GM10248 (cell line): ENCODE measurements around the gene ZNF783.

Source experiments
- CTCF ChIA-PET: fragments of 300-600 bp; sonication (Branson Sonifier 250); formaldehyde crosslinking; extraction: SDS; loops from one replicate; lab custom pipeline; 2021; ENCODE audit warnings: antibody characterized with exemption; lab: Yijun Ruan, JAX
- POLR2A ChIA-PET: fragments of 350-650 bp; sonication (Branson Sonifier 250); formaldehyde crosslinking; extraction: SDS; loops from one replicate; lab custom pipeline; 2020; ENCODE audit warnings: antibody characterized with exemption; lab: Yijun Ruan, JAX
- DNase-seq: peaks from one replicate; pipeline ENCODE4 v3.0.0; 2012; ENCODE audit errors: extremely low spot score
- TF ChIP-seq, protein P1 (sequence below): IDR thresholded peaks from 2 replicates; pipeline ENCODE4 v1.5.1; 2012; ENCODE audit warnings: mild to moderate bottlenecking, low read depth; ENCODE audit errors: extremely low read depth, missing control alignments, control extremely low read depth

The ZNF783 gene

DNA sequence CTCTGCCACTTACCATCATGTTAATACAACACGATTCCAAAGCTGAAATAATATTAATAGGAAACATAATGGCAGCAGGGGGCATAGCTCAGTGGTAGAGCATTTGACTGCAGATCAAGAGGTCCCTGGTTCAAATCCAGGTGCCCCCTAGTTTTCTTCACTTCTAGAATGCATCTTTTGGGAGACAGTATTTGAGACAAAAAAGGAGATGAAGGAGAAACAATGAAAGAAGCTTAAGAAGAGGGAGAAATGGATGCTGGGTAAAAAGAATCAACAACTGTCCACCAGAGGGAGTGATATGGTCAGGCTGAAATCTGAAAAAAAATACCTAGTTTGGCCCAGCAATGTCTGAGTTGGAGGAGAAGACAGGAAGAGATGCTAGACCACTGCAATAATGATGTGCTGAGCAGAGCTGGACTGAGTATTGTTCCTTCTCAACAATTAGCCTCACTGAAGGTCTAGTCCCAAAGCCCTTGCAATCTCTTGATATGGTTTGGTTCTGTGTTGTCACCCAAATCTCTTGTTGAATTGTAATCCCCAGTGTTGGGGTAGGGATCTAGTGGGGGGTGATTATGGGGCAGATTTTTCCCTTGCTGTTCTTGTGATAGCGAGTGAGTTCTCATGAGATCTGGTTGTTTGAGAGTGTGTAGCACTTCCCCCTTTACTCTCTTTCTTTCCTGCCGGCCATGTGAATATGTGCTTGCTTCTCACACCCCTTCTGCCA, 48.3 kb downstream of the ZNF783 start:
- POLR2A ChIA-PET = no interaction called here
- peak; percentile 51 for DNase-seq
- CTCF ChIA-PET = interaction anchor here (0.8 to 2.3 kb wide), 12 partner anchors 10 to 316 kb away, joined by 3 to 17 read pairs (median 4); no protein-coding TSS in a partner anchor
- TF ChIP-seq, protein P1, sequence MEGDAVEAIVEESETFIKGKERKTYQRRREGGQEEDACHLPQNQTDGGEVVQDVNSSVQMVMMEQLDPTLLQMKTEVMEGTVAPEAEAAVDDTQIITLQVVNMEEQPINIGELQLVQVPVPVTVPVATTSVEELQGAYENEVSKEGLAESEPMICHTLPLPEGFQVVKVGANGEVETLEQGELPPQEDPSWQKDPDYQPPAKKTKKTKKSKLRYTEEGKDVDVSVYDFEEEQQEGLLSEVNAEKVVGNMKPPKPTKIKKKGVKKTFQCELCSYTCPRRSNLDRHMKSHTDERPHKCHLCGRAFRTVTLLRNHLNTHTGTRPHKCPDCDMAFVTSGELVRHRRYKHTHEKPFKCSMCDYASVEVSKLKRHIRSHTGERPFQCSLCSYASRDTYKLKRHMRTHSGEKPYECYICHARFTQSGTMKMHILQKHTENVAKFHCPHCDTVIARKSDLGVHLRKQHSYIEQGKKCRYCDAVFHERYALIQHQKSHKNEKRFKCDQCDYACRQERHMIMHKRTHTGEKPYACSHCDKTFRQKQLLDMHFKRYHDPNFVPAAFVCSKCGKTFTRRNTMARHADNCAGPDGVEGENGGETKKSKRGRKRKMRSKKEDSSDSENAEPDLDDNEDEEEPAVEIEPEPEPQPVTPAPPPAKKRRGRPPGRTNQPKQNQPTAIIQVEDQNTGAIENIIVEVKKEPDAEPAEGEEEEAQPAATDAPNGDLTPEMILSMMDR = peak; percentile 31

DNA sequence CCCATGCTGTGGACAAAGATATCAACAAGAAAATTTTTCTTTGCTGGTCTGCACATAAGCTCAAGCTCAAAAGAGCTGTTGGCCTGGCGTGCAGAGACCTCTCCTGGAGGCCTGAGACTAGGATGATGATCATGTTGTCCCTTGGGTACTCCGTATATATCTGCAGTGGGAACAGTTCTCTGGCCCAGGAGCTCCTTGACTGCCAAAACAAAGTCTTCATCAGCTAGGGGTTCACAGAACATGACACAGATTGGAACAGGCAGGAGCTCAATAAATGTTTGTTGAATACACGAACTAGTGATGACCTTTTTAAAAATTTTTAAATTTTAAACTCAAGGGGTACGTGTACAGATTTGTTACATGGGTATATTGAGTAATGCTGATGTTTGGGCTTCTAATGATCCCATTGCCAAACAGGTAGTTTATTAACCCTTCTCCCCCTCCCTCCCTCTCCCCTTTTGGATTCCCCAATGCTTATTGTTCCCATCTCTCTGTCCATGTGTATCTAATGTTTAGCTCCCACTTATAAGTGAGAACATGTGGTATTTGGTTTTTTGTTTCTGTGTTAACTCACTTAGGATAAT, 49.1 kb downstream of the ZNF783 start:
- TF ChIP-seq, protein P1 = no peak
- DNase-seq = no peak
- POLR2A ChIA-PET = no interaction called here
- CTCF ChIA-PET = interaction anchor here (0.7 to 2.3 kb wide), 5 partner anchors 11 to 314 kb away, joined by 3 to 17 read pairs (median 4); no protein-coding TSS in a partner anchor

DNA sequence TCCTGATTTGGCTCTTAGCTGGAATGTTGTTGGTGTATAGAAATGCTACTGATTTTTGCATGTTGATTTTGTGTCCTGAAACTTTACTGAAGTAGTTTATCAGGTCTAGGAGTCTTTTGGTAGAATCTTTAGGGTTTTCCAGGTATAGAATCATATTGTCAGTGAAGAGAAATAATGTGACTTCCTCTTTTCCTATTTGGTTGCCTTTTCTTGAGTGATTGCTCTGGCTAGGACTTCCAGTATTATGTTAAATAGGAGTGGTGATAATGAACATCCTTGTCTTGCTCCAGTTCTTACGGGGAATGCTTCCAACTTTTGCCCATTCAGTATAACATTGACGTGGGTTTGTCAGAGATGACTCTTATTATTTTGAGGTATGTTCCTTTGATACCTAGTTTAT, 52.0 kb downstream of the ZNF783 start:
- CTCF ChIA-PET = interaction anchor here (0.9 kb wide), 1 partner anchor 9 kb away, joined by 3 read pairs; no protein-coding TSS in a partner anchor
- POLR2A ChIA-PET = no interaction called here
- DNase-seq = no peak
- TF ChIP-seq, protein P1 = no peak

DNA sequence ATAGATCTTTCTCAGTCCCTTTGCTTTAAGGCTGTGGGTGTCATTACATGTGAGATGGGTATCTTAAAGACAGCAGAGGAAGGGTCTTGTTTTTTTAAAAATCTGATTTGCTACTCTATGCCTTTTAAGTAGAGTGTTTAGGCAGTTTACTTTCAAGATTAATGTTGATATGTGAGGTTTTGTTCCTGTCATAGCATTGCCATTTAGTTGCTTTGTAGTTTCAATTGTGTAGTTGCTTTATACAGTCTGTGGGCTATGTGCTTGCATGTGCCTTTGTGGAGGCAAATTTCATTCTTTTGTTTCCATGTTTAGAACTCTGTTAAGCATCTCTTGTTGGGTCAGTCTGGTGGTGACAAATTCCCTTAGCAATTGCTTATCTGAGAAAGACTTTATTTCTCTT, 54.6 kb downstream of the ZNF783 start:
- TF ChIP-seq, protein P1 = no peak
- no peak for DNase-seq
- CTCF ChIA-PET = no interaction called here
- POLR2A ChIA-PET = no interaction called here

DNA sequence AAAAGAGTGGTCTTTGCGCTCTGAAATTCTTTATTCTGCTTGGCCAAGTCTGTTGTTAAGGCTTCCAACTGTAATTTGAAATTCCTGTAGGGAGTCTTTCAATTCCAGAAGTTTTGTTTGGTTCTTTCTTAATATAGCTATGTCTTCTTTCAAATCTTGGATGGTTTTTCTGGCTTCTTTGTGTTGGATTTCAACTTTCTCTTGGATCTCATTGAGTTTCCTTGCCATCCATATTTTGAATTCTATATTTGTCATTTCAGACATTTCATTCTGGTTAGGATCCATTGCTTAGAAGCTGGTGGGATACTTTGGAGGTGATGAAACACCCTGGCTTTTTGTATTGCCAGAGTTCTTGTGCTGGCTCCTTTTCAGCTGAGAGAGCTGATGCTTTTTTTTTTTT, 55.5 kb downstream of the ZNF783 start:
- POLR2A ChIA-PET = no interaction called here
- no peak for DNase-seq
- TF ChIP-seq, protein P1 = no peak
- CTCF ChIA-PET = no interaction called here

DNA sequence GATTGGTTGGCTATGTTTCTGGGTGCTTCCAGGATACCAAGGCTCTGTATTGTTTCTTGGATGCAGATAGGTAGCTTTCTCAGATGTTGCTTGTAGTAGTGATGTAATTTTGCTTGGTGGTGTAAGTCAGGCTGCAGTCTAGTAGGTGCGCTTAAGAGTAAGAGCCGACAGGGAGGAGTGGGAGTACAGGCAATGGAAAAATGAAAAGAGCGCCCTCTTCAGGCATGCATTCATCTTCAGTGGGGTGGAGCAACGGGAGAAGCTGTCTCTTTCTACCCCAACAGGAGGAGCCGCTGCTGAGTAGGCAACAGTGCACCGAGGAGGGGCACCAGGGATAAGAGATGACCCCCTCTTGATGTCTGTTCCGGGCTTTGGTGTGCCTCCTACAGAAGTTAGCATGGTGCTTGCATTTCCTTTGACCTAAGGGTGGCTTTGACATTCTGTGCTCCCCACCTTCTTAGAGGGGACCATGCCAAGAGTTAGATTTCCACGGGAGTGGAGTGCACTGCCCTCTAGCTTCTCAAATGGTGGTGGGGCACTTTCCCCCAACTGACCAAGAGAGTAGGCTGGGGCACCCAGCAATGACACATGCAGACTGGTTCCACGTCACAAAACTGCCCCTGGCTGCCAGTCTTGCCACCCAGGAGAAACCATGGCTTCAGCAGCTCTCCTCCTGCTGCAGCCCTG, 56.1 kb downstream of the ZNF783 start:
- POLR2A ChIA-PET = no interaction called here
- TF ChIP-seq, protein P1 = no peak
- peak; percentile 7 for DNase-seq
- CTCF ChIA-PET = no interaction called here
